Measurements from ENCODE around the gene FOXM1.

- no peak for TF ChIP-seq ZNF70 (CRISPR knock-in tag; IDR thresholded peaks at IDR 0.05)
- no peak for TF ChIP-seq PPARA (CRISPR knock-in tag; IDR thresholded peaks at IDR 0.05; ENCODE audit: borderline replicate concordance)
- no peak for TF ChIP-seq POU6F1 (CRISPR knock-in tag; IDR thresholded peaks at IDR 0.05; ENCODE audit: borderline replicate concordance, low read depth)
These were observed 64.4 kb downstream of the FOXM1 start, which contains the start of gene ITFG2 for GRCh38 chr12:2812290-2813213.

All from SK-N-SH treated with all-trans-retinoic acid at 6 μM for 48 hours (cell line).